Omental fat pad (tissue), 4 donors: ENCODE data around the gene CAMK2D. TPM values are rescaled to one million over a fixed set of nuclear protein-coding genes. Genes with fewer than 3 reads are reported as not detected.

Experiments
- ATAC-seq: fragments of 150-250 bp; one replicate; pipeline ENCODE4 v1.9.1; 2016; ENCODE audit warnings: mild to moderate bottlenecking, moderate library complexity; ENCODE audit not compliant: low FRiP score
- DNase-seq: peaks from one replicate; pipeline ENCODE4 v3.0.0-alpha.2; 2019; ENCODE audit warnings: low spot score
- total RNA-seq, 4 donors: library from RNA; depleted of rRNA; stranded (reverse); fragments of >200 nt; gene quantifications; one replicate each; pipeline ENCODE4 v1.1.0, GENCODE V29; 2016
- TF ChIP-seq, protein P1 (sequence below), 3 donors: fragments of 450-650 bp; IDR thresholded peaks; one replicate each; pipeline ENCODE4 v1.5.1; 2016 to 2017; ENCODE audit warnings: antibody characterized with exemption in 3 of 3, mild to moderate bottlenecking in 3 of 3, moderate library complexity in 2 of 3

Gene CAMK2D
- total RNA-seq, 4 donors from 2014 or later = 78.7 to 86.1 (median 83.2) TPM

DNA sequence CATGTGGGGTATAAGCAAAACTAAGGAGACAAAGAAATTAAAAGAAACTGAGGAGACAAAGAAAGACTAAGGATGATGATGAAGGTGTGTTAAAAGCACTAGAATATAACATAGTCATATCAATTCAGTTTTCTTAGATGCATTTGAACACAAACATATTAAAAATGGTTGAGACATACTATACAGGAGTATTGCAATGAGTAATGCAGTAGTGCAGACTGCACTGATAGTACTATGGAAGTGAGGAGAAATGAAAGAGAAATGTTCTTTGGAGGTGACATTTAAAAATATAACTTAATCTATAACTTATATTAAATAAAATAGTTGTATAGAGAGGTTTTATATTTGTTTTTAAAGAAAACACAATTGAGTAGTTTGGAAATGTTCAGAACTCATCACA, 279.2 kb downstream of the CAMK2D start:
- ATAC-seq = no peak
- TF ChIP-seq, protein P1, sequence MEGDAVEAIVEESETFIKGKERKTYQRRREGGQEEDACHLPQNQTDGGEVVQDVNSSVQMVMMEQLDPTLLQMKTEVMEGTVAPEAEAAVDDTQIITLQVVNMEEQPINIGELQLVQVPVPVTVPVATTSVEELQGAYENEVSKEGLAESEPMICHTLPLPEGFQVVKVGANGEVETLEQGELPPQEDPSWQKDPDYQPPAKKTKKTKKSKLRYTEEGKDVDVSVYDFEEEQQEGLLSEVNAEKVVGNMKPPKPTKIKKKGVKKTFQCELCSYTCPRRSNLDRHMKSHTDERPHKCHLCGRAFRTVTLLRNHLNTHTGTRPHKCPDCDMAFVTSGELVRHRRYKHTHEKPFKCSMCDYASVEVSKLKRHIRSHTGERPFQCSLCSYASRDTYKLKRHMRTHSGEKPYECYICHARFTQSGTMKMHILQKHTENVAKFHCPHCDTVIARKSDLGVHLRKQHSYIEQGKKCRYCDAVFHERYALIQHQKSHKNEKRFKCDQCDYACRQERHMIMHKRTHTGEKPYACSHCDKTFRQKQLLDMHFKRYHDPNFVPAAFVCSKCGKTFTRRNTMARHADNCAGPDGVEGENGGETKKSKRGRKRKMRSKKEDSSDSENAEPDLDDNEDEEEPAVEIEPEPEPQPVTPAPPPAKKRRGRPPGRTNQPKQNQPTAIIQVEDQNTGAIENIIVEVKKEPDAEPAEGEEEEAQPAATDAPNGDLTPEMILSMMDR (IDR thresholded peaks at IDR 0.05) = no peak
- DNase-seq = no peak

DNA sequence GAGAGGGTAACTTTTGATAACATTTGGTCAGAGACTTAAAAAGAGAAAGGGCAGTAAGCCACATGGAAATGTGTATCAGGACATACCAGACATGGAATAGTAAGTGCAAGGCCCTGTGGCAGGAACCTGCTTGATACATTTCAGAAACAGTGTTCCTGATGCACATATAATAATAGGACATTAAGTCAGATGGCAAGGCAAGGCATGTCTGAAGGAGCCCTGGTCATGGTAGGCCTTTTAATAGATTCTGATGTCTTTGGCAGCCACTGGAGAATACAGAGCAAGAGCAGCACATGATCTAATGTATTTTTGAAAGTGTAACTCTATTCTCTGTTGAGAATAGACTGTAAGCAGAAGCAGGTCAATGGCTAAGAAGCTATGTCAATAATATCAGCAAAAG, 279.7 kb downstream of the CAMK2D start:
- ATAC-seq (no peak), DNase-seq (no peak)
- TF ChIP-seq, protein P1 (IDR thresholded peaks at IDR 0.05) = no peak

DNA sequence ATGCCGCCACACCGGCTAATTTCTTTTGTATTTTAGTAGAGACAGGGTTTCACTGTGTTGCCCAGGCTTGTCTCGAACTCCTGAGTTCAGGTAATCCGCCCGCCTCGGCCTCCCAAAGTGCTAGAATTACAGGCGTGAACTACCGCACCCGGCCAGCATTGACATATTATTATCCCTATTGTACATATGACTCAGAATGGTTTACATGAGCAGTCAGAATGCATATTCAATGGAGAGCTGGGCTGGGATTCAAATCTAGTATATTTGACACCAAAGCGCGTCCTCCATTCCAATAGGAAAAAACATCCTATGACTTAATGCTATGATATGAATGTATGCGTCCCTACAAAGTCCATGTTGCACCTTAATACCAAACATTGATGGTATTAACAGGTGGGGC, 281.4 kb downstream of the CAMK2D start:
- DNase-seq = no peak
- ATAC-seq = no peak
- TF ChIP-seq, protein P1 (IDR thresholded peaks at IDR 0.05) = no peak

DNA sequence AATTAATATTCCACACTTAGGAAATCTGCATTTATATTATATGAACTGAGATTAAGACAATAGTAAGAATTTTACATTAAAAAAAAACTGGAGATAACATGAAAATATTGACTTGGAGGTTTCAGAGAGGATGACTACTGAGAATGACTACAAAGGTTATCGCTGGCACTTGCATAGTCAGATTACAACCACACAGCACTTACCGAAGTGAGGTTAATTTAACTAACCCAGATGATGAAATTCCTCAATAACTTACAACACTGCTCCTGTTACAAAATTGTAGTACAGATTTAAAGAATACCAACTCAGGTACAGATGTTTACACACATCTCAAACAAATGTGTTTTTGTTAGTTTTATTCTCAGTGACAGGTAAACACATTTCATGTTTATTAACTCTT, 283.5 kb downstream of the CAMK2D start:
- no peak for ATAC-seq
- no peak for DNase-seq
- TF ChIP-seq, protein P1 (IDR thresholded peaks at IDR 0.05) = no peak

DNA sequence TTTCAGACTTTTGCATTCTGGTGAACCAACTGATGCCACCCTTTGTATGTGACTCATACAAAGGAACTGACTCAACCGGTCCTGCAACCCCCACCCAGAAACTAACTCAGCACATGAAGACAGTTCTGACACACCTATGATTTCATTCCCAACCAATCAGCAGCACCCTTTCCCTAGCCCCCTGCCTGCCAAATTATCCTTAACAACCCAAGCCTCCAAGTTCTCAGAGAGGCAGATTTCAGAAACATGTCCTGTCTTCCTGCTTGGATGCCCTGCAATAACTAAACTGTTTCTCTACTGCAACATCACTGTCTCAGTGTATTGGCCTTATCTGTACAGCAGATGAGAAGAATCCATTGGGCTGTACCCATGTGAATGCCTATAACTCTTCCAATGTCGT, 284.7 kb downstream of the CAMK2D start:
- ATAC-seq = no peak
- DNase-seq = no peak
- TF ChIP-seq, protein P1 (IDR thresholded peaks at IDR 0.05) = no peak

DNA sequence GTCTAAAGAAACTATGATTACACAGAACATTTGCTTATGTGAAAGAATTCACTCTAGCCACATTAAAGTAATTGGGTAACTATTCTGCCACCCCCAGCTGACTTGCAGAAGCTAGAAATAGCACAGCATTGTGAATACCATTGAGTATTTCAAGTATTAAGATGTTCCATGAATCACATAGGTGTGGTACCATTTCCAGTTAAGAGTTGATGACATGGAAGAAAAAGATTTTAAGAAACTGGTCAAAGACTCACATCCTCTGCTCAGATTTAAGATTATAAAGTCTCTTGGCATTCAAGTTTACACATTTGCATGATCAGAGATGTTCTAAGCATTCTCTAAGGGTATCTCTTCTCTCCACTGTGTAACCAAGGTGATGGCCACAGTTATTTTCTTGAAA, 287.5 kb downstream of the CAMK2D start:
- peak; percentile 55 for ATAC-seq
- DNase-seq = no peak
- TF ChIP-seq, protein P1 (IDR thresholded peaks at IDR 0.05) = no peak

DNA sequence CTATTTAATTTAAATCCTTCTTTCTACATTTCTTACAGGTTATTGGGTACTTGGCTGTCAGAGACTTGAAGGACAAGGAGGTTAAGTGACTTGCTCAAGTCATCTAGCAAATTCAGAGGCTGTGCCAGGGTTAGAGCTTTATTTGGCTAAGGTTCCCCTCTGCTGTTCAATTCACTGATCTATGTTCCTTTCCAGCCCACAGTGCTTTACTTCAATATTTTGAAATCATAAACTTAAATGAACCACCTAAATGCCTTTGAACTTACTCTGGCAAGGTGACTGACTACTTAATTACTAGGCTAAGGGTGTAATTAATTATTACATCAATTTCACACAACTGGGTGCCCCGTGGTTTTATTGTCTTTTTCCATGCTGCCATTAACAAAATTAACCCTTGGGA, 288.7 kb downstream of the CAMK2D start:
- DNase-seq (no peak), ATAC-seq (no peak)
- TF ChIP-seq, protein P1 (IDR thresholded peaks at IDR 0.05) = no peak
